ENCODE measurements around the gene OMG. TPM values are rescaled to one million over a fixed set of nuclear protein-coding genes. Genes with fewer than 3 reads are reported as not detected.

The OMG gene
- total and polyA plus RNA-seq, 2 donors (not counting 1 experiment from before 2014, with no cell fraction given): 0.39 to 1.7 TPM

- Histone ChIP-seq H4K20me1 (ENCODE audit: control insufficient read depth, insufficient read depth, low read length, poor library complexity, severe bottlenecking) (peaks cover 19% of the 10 kb centered on the region), H3K9ac (ENCODE audit: low read length) (peak overlapping the region; percentile 79), H2AFZ (ENCODE audit: insufficient read depth, low read depth, low read length, poor library complexity, severe bottlenecking) (peak overlapping the region; percentile 26), H3K27me3 (replicated peaks in 1 of 4; ENCODE audit: control extremely low read depth in 1 of 4, control insufficient read depth in 3 of 4, insufficient read depth in 4 of 4, low read length in 3 of 4) (no peaks in the 10 kb centered on the region), H3K4me3 (ENCODE audit: control extremely low read depth in 1 of 5, extremely low read depth in 1 of 5, insufficient read depth in 1 of 5, low read depth in 2 of 5, low read length in 4 of 5) (peak overlapping the region; percentile 58 to 98 (median 80)), H3K27ac (ENCODE audit: low read length in 2 of 2) (peak overlapping the region; percentile 52 to 84), H3K9me3 (ENCODE audit: control extremely low read depth in 1 of 3, control insufficient read depth in 2 of 3, insufficient read depth in 1 of 3, low read length in 2 of 3) (no peaks in the 10 kb centered on the region), H3K4me1 (ENCODE audit: control insufficient read depth in 2 of 2, insufficient read depth in 2 of 2, low read length in 2 of 2) (peaks cover 39 to 52% of the 10 kb centered on the region in 2 donors), H3K36me3 (replicated peaks in 1 of 2; ENCODE audit: control extremely low read depth in 1 of 2, control insufficient read depth in 1 of 2, extremely low read depth in 1 of 2, insufficient read depth in 2 of 2, low read length in 1 of 2) (peaks cover 0 to 21% of the 10 kb centered on the region in 2 experiments), H3K4me2 (replicated peaks; ENCODE audit: low read depth, low read length, poor library complexity, severe bottlenecking) (peak overlapping the region; percentile 79), H3K79me2 (ENCODE audit: control insufficient read depth, insufficient read depth, low read length) (peaks cover 95% of the 10 kb centered on the region)
- H3K4me3 Mint-ChIP-seq: peak overlapping the region; percentile 85
- intact Hi-C loops (cut with micrococcal nuclease): loop anchor here (5.0 to 10.0 kb wide), 3 partner anchors 216 to 574 kb away; partner anchors contain the start of gene NF1
- H3K27ac Mint-ChIP-seq: peak overlapping the region; percentile 93
- H3K27me3 Mint-ChIP-seq: no peaks in the 10 kb centered on the region
- DNase-seq: peak; percentile 51
- TF ChIP-seq CTCF (IDR thresholded peaks at IDR 0.05) (no peak), EZH2 (IDR thresholded peaks at IDR 0.05; ENCODE audit: borderline replicate concordance, insufficient read depth, low read depth, low read length, poor library complexity, severe bottlenecking) (no peak)
- CTCF ChIA-PET: interaction anchor here (1.4 to 1.7 kb wide), 3 partner anchors 21 to 62 kb away, joined by 4 to 5 read pairs (median 4); no protein-coding TSS in a partner anchor
- POLR2A ChIA-PET: interaction anchor here (0.5 to 1.7 kb wide), 4 partner anchors 9 to 372 kb away, joined by 3 to 8 read pairs (median 6); partner anchors contain the start of gene EVI2A
- peaks cover 72% of the 10 kb centered on the region for H3K4me1 Mint-ChIP-seq
- WGBS (ENCODE audit: insufficient coverage): 0% methylated on average over 3 of the region's 7 CpGs
- peak; percentile 10 for ATAC-seq (ENCODE audit: low read depth)
- no peaks in the 10 kb centered on the region for H3K9me3 Mint-ChIP-seq (ENCODE audit: insufficient read depth)
Observed at GRCh38 chr17:31310886-31311285, 13.8 kb upstream of the OMG start.

GRCh38 chr17:31310260-31310659, 13.2 kb upstream of the OMG start:
- intact Hi-C loops (cut with micrococcal nuclease): loop anchor here (5.0 to 10.0 kb wide), 3 partner anchors 215 to 575 kb away; partner anchors contain the start of gene NF1
- H3K27me3 Mint-ChIP-seq: no peaks in the 10 kb centered on the region
- peak overlapping the region; percentile 24 for H2AFZ ChIP-seq (ENCODE audit: insufficient read depth, low read depth, low read length, poor library complexity, severe bottlenecking)
- DNase-seq (peak; percentile 62), ATAC-seq (ENCODE audit: low read depth) (no peak)
- TF ChIP-seq EZH2 (IDR thresholded peaks at IDR 0.05; ENCODE audit: borderline replicate concordance, insufficient read depth, low read depth, low read length, poor library complexity, severe bottlenecking): no peak
- H3K4me1 ChIP-seq (ENCODE audit: control insufficient read depth in 2 of 2, insufficient read depth in 2 of 2, low read length in 2 of 2): peaks cover 34 to 50% of the 10 kb centered on the region in 2 donors
- H3K27ac ChIP-seq (ENCODE audit: low read length in 2 of 2): peak overlapping the region; percentile 52 to 84
- peak overlapping the region; percentile 85 for H3K4me3 Mint-ChIP-seq
- POLR2A ChIA-PET: interaction anchor here (0.5 to 1.7 kb wide), 4 partner anchors 10 to 412 kb away, joined by 3 to 8 read pairs (median 4); partner anchors contain the start of gene EVI2A
- H4K20me1 ChIP-seq (ENCODE audit: control insufficient read depth, insufficient read depth, low read length, poor library complexity, severe bottlenecking): peaks cover 24% of the 10 kb centered on the region
- no peaks in the 10 kb centered on the region for H3K9me3 Mint-ChIP-seq (ENCODE audit: insufficient read depth)
- H3K9me3 ChIP-seq (ENCODE audit: control extremely low read depth in 1 of 3, control insufficient read depth in 2 of 3, insufficient read depth in 1 of 3, low read length in 2 of 3): no peaks in the 10 kb centered on the region
- peak overlapping the region; percentile 79 for H3K9ac ChIP-seq (ENCODE audit: low read length)
- H3K27ac Mint-ChIP-seq: peak overlapping the region; percentile 97
- CTCF ChIA-PET: interaction anchor here (1.5 to 1.7 kb wide), 2 partner anchors 20 to 61 kb away, joined by 4 read pairs; no protein-coding TSS in a partner anchor
- peaks cover 0 to 28% of the 10 kb centered on the region in 2 experiments for H3K36me3 ChIP-seq (replicated peaks in 1 of 2; ENCODE audit: control extremely low read depth in 1 of 2, control insufficient read depth in 1 of 2, extremely low read depth in 1 of 2, insufficient read depth in 2 of 2, low read length in 1 of 2)
- peak overlapping the region; percentile 58 to 98 (median 80) for H3K4me3 ChIP-seq (ENCODE audit: control extremely low read depth in 1 of 5, extremely low read depth in 1 of 5, insufficient read depth in 1 of 5, low read depth in 2 of 5, low read length in 4 of 5)
- peak overlapping the region; percentile 79 for H3K4me2 ChIP-seq (replicated peaks; ENCODE audit: low read depth, low read length, poor library complexity, severe bottlenecking)
- no peaks in the 10 kb centered on the region for H3K27me3 ChIP-seq (replicated peaks in 1 of 4; ENCODE audit: control extremely low read depth in 1 of 4, control insufficient read depth in 3 of 4, insufficient read depth in 4 of 4, low read length in 3 of 4)
- 0% methylated on average over 2 of the region's 2 CpGs for WGBS (ENCODE audit: insufficient coverage)
- peaks cover 95% of the 10 kb centered on the region for H3K79me2 ChIP-seq (ENCODE audit: control insufficient read depth, insufficient read depth, low read length)
- peaks cover 69% of the 10 kb centered on the region for H3K4me1 Mint-ChIP-seq

Measured in B cell (primary cell).